Hypothalamus (tissue), 51 donors: ENCODE data around the gene RBMS3.
"Not testable (repeated sequence)": the region's sequence is repeated elsewhere in the genome, so short reads cannot be mapped to it uniquely, and the experiment has no call there.

Experiments
- DNase-seq, 51 donors: peaks; one replicate each; lab custom pipeline; 2025; lab: John Stamatoyannopoulos, UW

RBMS3 gene

GRCh38 chr3:29335943-29336342, 55.1 kb downstream of the RBMS3 start:
- DNase-seq = no peak

GRCh38 chr3:29337565-29337964, 56.7 kb downstream of the RBMS3 start:
- DNase-seq = no peak

GRCh38 chr3:29338377-29338776, 57.5 kb downstream of the RBMS3 start:
- no peak for DNase-seq

GRCh38 chr3:29339016-29339833, 58.4 kb downstream of the RBMS3 start:
- no peak for DNase-seq

- DNase-seq = no peak
Measured at GRCh38 chr3:29344154-29344553, 63.3 kb downstream of the RBMS3 start.

- no peak for DNase-seq
Measured at GRCh38 chr3:29344935-29345334, 64.1 kb downstream of the RBMS3 start.

- no peak for DNase-seq
Measured at GRCh38 chr3:29345516-29346300, 64.8 kb downstream of the RBMS3 start.

GRCh38 chr3:29346828-29347227, 66.0 kb downstream of the RBMS3 start:
- no peak for DNase-seq

GRCh38 chr3:29347412-29347811, 66.5 kb downstream of the RBMS3 start:
- no peak for DNase-seq

GRCh38 chr3:29348316-29348715, 67.4 kb downstream of the RBMS3 start:
- no peak for DNase-seq

- no peak for DNase-seq
Measured at GRCh38 chr3:29349049-29349448, 68.2 kb downstream of the RBMS3 start.

GRCh38 chr3:29353807-29354206, 72.9 kb downstream of the RBMS3 start:
- DNase-seq = no peak

- DNase-seq = no peak
Measured at GRCh38 chr3:29354894-29355293, 74.0 kb downstream of the RBMS3 start.

GRCh38 chr3:29356062-29356461, 75.2 kb downstream of the RBMS3 start:
- no peak for DNase-seq

GRCh38 chr3:29360289-29360688, 79.4 kb downstream of the RBMS3 start:
- not testable (repeated sequence) for DNase-seq

GRCh38 chr3:29363110-29363509, 82.2 kb downstream of the RBMS3 start:
- no peak for DNase-seq

- DNase-seq = no peak
Measured at GRCh38 chr3:29370021-29370420, 89.2 kb downstream of the RBMS3 start.

- no peak for DNase-seq
Measured at GRCh38 chr3:29370476-29371420, 89.9 kb downstream of the RBMS3 start.

GRCh38 chr3:29373131-29373680, 92.3 kb downstream of the RBMS3 start:
- no peak for DNase-seq

- DNase-seq = no peak
Measured at GRCh38 chr3:29374226-29374625, 93.4 kb downstream of the RBMS3 start.

- DNase-seq = no peak
Measured at GRCh38 chr3:29379097-29379496, 98.2 kb downstream of the RBMS3 start.
